Duodenal mucosa (tissue), 2 donors: ENCODE measurements around the gene KCNH8.

Experiments used
- H3K27ac ChIP-seq: one replicate; pipeline ENCODE4 v1.7.0; 2013; ENCODE audit warnings: low read depth, low read length
- H3K27me3 ChIP-seq, 2 donors: one replicate each; pipeline ENCODE4 v1.7.0; 2013; ENCODE audit warnings: low read length in 2 of 2, control low read depth in 1 of 2; ENCODE audit not compliant: insufficient read depth in 2 of 2, control insufficient read depth in 1 of 2
- H3K36me3 ChIP-seq, 2 donors: one replicate each; pipeline ENCODE4 v1.7.0; 2013; ENCODE audit warnings: low read length in 2 of 2, control low read depth in 1 of 2; ENCODE audit not compliant: insufficient read depth in 2 of 2, control insufficient read depth in 1 of 2
- H3K4me1 ChIP-seq, 2 donors: one replicate each; pipeline ENCODE4 v1.7.0; 2013; ENCODE audit warnings: low read length in 2 of 2, control low read depth in 1 of 2; ENCODE audit not compliant: insufficient read depth in 2 of 2, control insufficient read depth in 1 of 2
- H3K4me3 ChIP-seq, 2 donors: one replicate each; pipeline ENCODE4 v1.7.0; 2013; ENCODE audit warnings: low read length in 2 of 2, low read depth in 1 of 2
- H3K9ac ChIP-seq, 2 donors: one replicate each; pipeline ENCODE4 v1.7.0; 2013; ENCODE audit warnings: low read length in 2 of 2, low read depth in 1 of 2
- H3K9me3 ChIP-seq, 2 donors: one replicate each; pipeline ENCODE4 v1.7.0; 2013; ENCODE audit warnings: low read length in 2 of 2, control low read depth in 1 of 2; ENCODE audit not compliant: control insufficient read depth in 1 of 2

Gene KCNH8

DNA sequence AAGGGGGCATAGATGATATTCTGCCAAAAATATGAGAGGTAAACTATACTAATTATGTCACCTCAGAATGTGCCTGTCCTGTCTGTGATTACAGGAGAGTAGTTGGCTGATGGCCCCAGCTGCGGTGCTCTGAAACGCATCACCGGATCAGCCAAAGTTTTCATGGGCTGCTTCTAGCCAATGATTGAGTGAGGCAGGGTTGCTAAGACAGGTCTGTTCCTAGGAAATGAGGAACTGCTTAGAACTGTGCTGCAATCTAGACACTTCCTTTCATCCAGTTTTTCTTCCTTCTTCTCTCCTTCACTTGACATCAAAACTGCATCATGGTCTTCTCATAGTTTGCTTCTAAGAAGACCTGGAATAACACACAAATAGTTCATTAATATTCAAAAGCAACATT is 124.0 kb downstream of the KCNH8 start:
- no peak overlapping the region for H3K4me3 ChIP-seq
- H3K27me3 ChIP-seq: no peaks in the 10 kb centered on the region
- H3K36me3 ChIP-seq: no peaks in the 10 kb centered on the region
- H3K9me3 ChIP-seq: no peaks in the 10 kb centered on the region
- no peak overlapping the region for H3K9ac ChIP-seq
- no peaks in the 10 kb centered on the region for H3K4me1 ChIP-seq
- no peak overlapping the region for H3K27ac ChIP-seq

GRCh38 chr3:19273091-19273490 is 124.8 kb downstream of the KCNH8 start:
- Histone ChIP-seq H3K9me3 (no peaks in the 10 kb centered on the region), H3K27me3 (no peaks in the 10 kb centered on the region), H3K4me3 (no peak overlapping the region), H3K9ac (no peak overlapping the region), H3K36me3 (no peaks in the 10 kb centered on the region), H3K4me1 (no peaks in the 10 kb centered on the region), H3K27ac (no peak overlapping the region)

DNA sequence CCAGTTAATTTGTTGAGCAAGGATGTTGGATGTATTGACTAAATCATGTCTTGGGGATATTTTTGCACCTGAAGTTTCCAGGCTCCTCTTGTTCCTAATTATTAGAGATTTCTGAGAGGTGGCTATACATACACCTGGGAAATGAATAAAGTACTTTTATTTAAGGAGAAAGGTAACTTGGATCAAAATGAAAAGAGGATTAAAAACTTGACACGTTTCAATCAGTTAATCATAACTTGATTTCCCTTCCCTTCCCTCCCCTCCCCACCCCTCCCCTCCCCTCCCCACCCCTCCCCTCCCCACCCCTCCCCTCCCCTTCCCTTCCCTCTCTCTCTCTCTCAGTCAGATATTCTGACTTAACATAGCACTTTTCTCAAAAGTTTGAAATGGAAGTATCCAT is 126.3 kb downstream of the KCNH8 start:
- Histone ChIP-seq H3K9me3 (no peaks in the 10 kb centered on the region), H3K9ac (no peak overlapping the region), H3K27ac (no peak overlapping the region), H3K4me1 (no peaks in the 10 kb centered on the region), H3K27me3 (no peaks in the 10 kb centered on the region), H3K36me3 (no peaks in the 10 kb centered on the region), H3K4me3 (no peak overlapping the region)

DNA sequence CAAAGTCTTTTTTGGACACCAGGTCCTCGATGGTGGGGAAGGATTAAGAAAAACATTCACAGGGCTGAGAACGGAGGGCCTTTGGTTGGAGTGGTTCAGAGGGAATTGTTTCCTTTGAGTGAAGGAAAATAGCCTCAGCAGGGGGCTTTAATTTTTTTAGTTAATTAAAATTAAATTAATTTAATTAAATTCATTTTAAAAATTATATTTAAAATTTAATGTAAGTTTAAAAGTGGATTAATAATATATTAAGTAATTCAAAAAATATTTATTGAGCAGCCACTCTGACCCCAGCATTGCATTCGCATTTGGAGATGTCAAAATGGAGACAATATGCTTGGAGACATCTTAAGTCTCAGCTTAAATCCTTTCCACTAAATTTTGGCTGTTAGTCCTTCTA is 136.7 kb downstream of the KCNH8 start:
- Histone ChIP-seq H3K27me3 (no peaks in the 10 kb centered on the region), H3K4me1 (no peaks in the 10 kb centered on the region), H3K9me3 (no peaks in the 10 kb centered on the region), H3K36me3 (no peaks in the 10 kb centered on the region), H3K9ac (no peak overlapping the region), H3K27ac (no peak overlapping the region), H3K4me3 (no peak overlapping the region)

GRCh38 chr3:19293295-19293694 is 145.0 kb downstream of the KCNH8 start:
- no peak overlapping the region for H3K9ac ChIP-seq
- H3K36me3 ChIP-seq: no peaks in the 10 kb centered on the region
- no peak overlapping the region for H3K27ac ChIP-seq
- H3K9me3 ChIP-seq: no peaks in the 10 kb centered on the region
- no peaks in the 10 kb centered on the region for H3K4me1 ChIP-seq
- no peaks in the 10 kb centered on the region for H3K27me3 ChIP-seq
- no peak overlapping the region for H3K4me3 ChIP-seq

DNA sequence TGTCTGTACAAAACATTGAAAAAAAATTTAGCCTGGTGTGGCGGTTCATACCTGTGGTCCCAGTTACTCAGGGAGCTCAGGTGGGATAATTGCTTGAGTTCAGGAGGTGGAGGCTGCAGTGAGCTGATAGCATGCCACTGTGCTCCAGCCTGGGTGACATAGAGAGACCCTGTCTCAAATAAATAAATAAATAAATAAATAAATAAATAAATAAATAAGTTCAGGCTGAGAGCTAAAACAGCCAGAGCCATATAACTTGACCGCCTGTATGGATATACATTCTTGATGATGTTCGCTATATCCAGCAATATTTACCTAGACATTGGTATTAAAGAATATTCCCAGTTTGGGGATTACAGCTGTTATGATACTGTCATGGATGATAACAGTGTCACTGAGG is 146.9 kb downstream of the KCNH8 start:
- H3K27ac ChIP-seq: no peak overlapping the region
- H3K9me3 ChIP-seq: no peaks in the 10 kb centered on the region
- H3K27me3 ChIP-seq: no peaks in the 10 kb centered on the region
- H3K36me3 ChIP-seq: no peaks in the 10 kb centered on the region
- no peak overlapping the region for H3K9ac ChIP-seq
- H3K4me1 ChIP-seq: no peaks in the 10 kb centered on the region
- no peak overlapping the region for H3K4me3 ChIP-seq

GRCh38 chr3:19331931-19332330 is 183.6 kb downstream of the KCNH8 start:
- Histone ChIP-seq H3K9me3 (no peaks in the 10 kb centered on the region), H3K4me1 (no peaks in the 10 kb centered on the region), H3K27ac (no peak overlapping the region), H3K27me3 (no peaks in the 10 kb centered on the region), H3K9ac (no peak overlapping the region), H3K36me3 (no peaks in the 10 kb centered on the region), H3K4me3 (no peak overlapping the region)

GRCh38 chr3:19334120-19334519 is 185.8 kb downstream of the KCNH8 start:
- Histone ChIP-seq H3K9me3 (no peaks in the 10 kb centered on the region), H3K27me3 (no peaks in the 10 kb centered on the region), H3K36me3 (no peaks in the 10 kb centered on the region), H3K4me3 (no peak overlapping the region), H3K4me1 (no peaks in the 10 kb centered on the region), H3K9ac (no peak overlapping the region), H3K27ac (no peak overlapping the region)

GRCh38 chr3:19338769-19339168 is 190.5 kb downstream of the KCNH8 start:
- Histone ChIP-seq H3K9ac (no peak overlapping the region), H3K27me3 (no peaks in the 10 kb centered on the region), H3K9me3 (no peaks in the 10 kb centered on the region), H3K4me1 (no peaks in the 10 kb centered on the region), H3K36me3 (no peaks in the 10 kb centered on the region), H3K4me3 (no peak overlapping the region), H3K27ac (no peak overlapping the region)

GRCh38 chr3:19342389-19342788 is 194.1 kb downstream of the KCNH8 start:
- H3K9ac ChIP-seq: no peak overlapping the region
- no peaks in the 10 kb centered on the region for H3K9me3 ChIP-seq
- H3K27ac ChIP-seq: no peak overlapping the region
- no peaks in the 10 kb centered on the region for H3K36me3 ChIP-seq
- no peaks in the 10 kb centered on the region for H3K4me1 ChIP-seq
- H3K4me3 ChIP-seq: no peak overlapping the region
- H3K27me3 ChIP-seq: no peaks in the 10 kb centered on the region

DNA sequence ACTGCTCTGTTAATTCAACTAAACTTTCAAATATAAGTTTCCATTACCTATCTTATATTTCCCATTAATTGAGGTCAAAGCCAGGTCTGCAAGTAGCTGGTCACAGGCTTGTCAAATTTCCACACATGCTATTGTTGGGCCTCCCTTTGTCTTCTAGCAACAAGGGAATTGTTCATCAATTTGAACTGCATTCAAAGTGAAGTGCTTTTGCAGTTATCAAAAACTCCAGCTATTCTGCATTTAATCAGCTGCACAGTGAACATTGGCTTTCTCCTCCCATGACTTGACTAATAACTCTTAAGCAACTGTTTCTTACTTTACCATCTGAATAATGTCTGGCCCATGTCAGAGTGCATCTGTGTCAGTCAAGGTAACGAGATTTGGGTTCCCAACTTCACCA is 198.4 kb downstream of the KCNH8 start:
- H3K9me3 ChIP-seq: no peaks in the 10 kb centered on the region
- no peak overlapping the region for H3K4me3 ChIP-seq
- no peaks in the 10 kb centered on the region for H3K4me1 ChIP-seq
- H3K36me3 ChIP-seq: no peaks in the 10 kb centered on the region
- no peaks in the 10 kb centered on the region for H3K27me3 ChIP-seq
- H3K27ac ChIP-seq: no peak overlapping the region
- H3K9ac ChIP-seq: no peak overlapping the region
